ENCODE data around the gene PIN4. TPM values are rescaled to one million over a fixed set of nuclear protein-coding genes. Genes with fewer than 3 reads are reported as not detected.
A peak's percentile ranks its signal among the peaks of the same experiment; 100 is the strongest.

The PIN4 gene
- 1 to 10 TPM; 7.5 to 8.9 TPM for total RNA-seq

DNA sequence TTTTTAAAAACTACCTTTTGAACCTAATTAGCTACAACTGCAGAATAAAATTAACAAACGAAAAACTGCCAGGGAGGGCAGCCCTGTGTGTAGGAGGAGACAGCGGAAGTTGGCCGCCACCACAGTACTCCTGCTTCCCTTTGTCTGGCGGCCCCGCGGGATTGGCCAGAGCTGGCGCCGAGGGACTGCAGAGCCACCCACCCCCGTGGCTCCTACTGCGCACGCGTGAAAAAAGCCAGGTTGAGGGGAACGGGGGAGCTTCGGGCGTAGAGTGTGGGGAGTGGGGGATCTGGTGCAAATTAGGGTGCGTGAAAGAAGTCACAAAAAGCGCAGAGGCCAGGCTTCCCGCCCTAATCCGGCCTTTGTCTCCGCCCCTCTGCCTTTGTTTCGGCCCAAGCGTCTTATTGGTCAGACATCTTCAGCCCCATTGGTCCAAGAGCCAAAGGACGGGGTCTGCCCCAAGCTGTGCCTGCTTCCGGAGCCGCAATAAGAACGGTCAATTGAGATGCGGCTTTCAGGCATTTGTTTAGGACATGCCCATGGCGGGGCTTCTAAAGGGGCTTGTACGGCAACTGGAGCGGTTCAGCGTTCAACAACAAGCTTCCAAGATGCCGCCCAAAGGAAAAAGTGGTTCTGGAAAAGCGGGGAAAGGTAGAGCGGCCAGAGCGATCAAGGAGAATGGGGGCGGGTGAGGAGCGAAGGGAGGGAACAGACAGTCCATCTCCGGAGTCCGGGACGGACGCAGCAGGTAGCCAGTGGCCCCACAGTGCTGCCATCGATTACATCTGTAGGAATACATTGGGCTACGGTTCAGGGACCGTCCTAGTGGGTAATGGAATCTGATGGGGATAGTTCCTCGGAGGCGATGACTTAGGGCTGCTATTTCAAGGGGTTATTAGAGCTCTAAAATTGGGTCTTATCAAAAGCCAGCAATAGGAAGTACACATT, at the start of gene PIN4:
Gene PIN4 (plus strand): TSS at position 580 of the 948 bp plus-strand sequence. CDS start 29 bp downstream, at position 609.
- no peak within 1 kb of the TSS for H3K4me3 Mint-ChIP-seq
- CTCF ChIA-PET: interaction anchor here (0.8 to 2.6 kb wide), 8 partner anchors 49 to 164 kb away, joined by 3 to 9 read pairs (median 4); partner anchors contain the start of genes ERCC6L, RPS4X and RTL5
- POLR2A ChIA-PET: interaction anchor here (0.9 to 2.2 kb wide), 10 partner anchors 9 to 188 kb away, joined by 3 to 17 read pairs (median 4); partner anchors contain the start of genes ERCC6L, RPS4X and RTL5
- DNase-seq: peak; percentile 87
- no peaks in the 10 kb centered on the region for H3K27me3 Mint-ChIP-seq
- H3K9me3 Mint-ChIP-seq: no peaks in the 10 kb centered on the region
- H3K27ac Mint-ChIP-seq: no peak within 1 kb of the TSS
- peaks cover 6% of the 10 kb centered on the region for H3K36me3 Mint-ChIP-seq (ENCODE audit: low read depth)
- H3K4me1 Mint-ChIP-seq: peaks cover 16% of the 10 kb centered on the region

- H3K4me1 Mint-ChIP-seq: peaks cover 5% of the 10 kb centered on the region
These were observed 49.1 kb upstream of the PIN4 start for GRCh38 chrX:72132456-72132855.

GRCh38 chrX:72133851-72134546, 47.6 kb upstream of the PIN4 start:
- ChIA-PET CTCF (no interaction called here), POLR2A (no interaction called here)
- peaks cover 56% of the 10 kb centered on the region for H3K27me3 Mint-ChIP-seq
- H3K27ac Mint-ChIP-seq: no peak overlapping the region
- H3K36me3 Mint-ChIP-seq (ENCODE audit: low read depth): peaks cover 3% of the 10 kb centered on the region
- no peaks in the 10 kb centered on the region for H3K9me3 Mint-ChIP-seq
- H3K4me1 Mint-ChIP-seq: peaks cover 3% of the 10 kb centered on the region
- H3K4me3 Mint-ChIP-seq: no peak overlapping the region
- no peak for DNase-seq

More at GRCh38 chrX:72132456-72132855, 49.1 kb upstream of the PIN4 start:
- Mint-ChIP-seq H3K4me3 (no peak overlapping the region), H3K9me3 (no peaks in the 10 kb centered on the region), H3K36me3 (ENCODE audit: low read depth) (peaks cover 3% of the 10 kb centered on the region), H3K27me3 (peaks cover 64% of the 10 kb centered on the region), H3K27ac (no peak overlapping the region)
- DNase-seq: no peak
- ChIA-PET CTCF (interaction anchor here (0.6 to 1.8 kb wide), 6 partner anchors 9 to 128 kb away, joined by 3 to 10 read pairs (median 3); partner anchors contain the start of gene PIN4), POLR2A (interaction anchor here (0.8 to 1.4 kb wide), 4 partner anchors 9 to 50 kb away, joined by 3 to 5 read pairs (median 4); partner anchors contain the start of gene PIN4)

DNA sequence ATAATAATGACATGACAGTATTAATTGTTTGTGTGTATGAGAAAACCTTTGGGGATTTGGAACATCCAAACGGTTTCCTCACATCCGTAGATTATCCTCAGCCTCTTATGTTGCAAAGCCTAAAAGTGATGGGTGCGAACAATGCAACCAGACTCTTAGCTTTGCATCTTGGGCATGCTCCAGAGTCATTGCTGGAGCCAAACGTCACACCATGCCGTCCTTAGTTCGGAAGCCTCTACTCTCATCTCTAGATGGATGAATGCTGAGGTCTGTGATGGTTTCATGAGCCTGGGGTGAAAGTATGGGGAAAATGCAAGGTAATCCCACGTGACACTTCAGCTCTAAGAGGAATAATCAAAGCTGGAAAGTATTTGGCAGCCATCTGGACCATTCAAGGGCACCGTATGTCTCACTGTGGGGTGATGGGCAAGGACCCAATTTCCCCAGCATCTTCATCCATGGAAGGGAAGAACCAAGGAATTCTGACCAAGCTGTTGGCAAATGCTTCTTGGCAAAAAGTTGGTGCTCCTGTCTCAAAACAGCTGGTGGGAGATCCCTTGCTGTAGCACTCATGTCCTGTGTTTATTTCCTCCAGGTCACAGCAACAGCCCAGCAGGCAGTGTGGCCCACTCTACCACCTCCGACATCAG, 43.6 kb upstream of the PIN4 start:
- Mint-ChIP-seq H3K9me3 (no peaks in the 10 kb centered on the region), H3K4me3 (no peak overlapping the region), H3K36me3 (ENCODE audit: low read depth) (peaks cover 17% of the 10 kb centered on the region), H3K27me3 (peaks cover 43% of the 10 kb centered on the region), H3K4me1 (peaks cover 22% of the 10 kb centered on the region), H3K27ac (no peak overlapping the region)
- POLR2A ChIA-PET: interaction anchor here (1.1 kb wide), 1 partner anchor 10 kb away, joined by 3 read pairs; no protein-coding TSS in a partner anchor
- CTCF ChIA-PET: no interaction called here
- no peak for DNase-seq

DNA sequence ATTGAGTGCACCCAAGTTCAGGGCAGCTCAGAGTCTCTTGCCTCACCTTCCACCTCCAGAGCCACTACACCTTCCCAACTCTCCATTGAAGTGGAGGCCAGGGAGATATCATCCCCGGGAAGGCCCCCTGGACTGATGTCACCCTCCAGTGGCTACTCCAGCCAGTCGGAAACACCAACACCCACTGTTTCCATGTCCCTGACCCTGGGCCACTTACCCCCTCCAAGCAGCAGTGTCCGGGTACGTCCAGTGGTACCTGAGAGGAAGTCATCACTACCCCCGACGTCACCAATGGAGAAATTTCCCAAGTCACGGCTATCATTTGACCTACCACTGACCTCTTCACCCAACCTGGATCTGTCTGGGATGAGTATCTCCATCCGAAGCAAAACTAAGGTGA, 42.0 kb upstream of the PIN4 start:
- DNase-seq: no peak
- H3K4me1 Mint-ChIP-seq: peaks cover 36% of the 10 kb centered on the region
- H3K4me3 Mint-ChIP-seq: no peak overlapping the region
- H3K27ac Mint-ChIP-seq: no peak overlapping the region
- peaks cover 17% of the 10 kb centered on the region for H3K36me3 Mint-ChIP-seq (ENCODE audit: low read depth)
- CTCF ChIA-PET: no interaction called here
- H3K27me3 Mint-ChIP-seq: peaks cover 36% of the 10 kb centered on the region
- H3K9me3 Mint-ChIP-seq: no peaks in the 10 kb centered on the region
- POLR2A ChIA-PET: no interaction called here

DNA sequence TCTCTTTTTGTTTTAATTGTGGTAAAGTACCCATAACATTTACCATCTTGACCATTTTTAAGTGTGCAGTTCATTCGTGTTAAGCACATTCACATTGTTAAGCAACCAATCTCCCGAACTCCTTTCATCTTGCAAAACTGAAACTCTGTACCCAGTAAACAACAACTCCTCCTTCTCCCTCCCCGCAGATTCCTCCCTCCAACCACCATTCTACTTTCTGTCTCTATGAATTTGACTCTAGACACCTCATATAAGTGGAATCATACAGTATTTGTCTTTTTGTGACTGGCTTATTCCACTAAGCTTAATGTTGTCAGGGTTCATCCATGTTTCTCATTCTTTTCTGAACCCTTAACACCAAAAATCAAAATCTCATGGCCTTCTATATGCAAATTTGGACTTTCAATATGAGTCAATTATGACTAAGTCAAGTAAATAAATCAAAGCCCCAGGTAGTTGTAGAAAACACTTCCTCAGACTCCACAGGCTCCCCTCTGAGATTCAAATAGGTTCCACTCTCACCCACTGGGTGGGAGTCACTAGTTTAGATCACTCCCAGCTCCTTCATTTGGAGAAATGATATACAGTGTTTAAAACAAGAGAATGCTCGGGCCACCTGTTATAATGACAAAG, 40.1 kb upstream of the PIN4 start:
- ChIA-PET CTCF (interaction anchor here (1.0 kb wide), 1 partner anchor 10 kb away, joined by 3 read pairs; the partner anchor contains the start of gene RTL5), POLR2A (interaction anchor here (0.8 to 1.2 kb wide), 2 partner anchors 10 kb away, joined by 3 to 4 read pairs; partner anchors contain the start of gene RTL5)
- Mint-ChIP-seq H3K4me1 (peaks cover 38% of the 10 kb centered on the region), H3K27me3 (peaks cover 33% of the 10 kb centered on the region), H3K36me3 (ENCODE audit: low read depth) (peaks cover 17% of the 10 kb centered on the region), H3K4me3 (peak overlapping the region; percentile 33), H3K9me3 (no peaks in the 10 kb centered on the region), H3K27ac (peak overlapping the region; percentile 63)
- no peak for DNase-seq

GRCh38 chrX:72142094-72142793, 39.3 kb upstream of the PIN4 start:
- Mint-ChIP-seq H3K9me3 (no peaks in the 10 kb centered on the region), H3K4me1 (peaks cover 38% of the 10 kb centered on the region), H3K4me3 (no peak overlapping the region), H3K36me3 (ENCODE audit: low read depth) (peaks cover 17% of the 10 kb centered on the region), H3K27ac (no peak overlapping the region), H3K27me3 (peaks cover 32% of the 10 kb centered on the region)
- no peak for DNase-seq
- ChIA-PET CTCF (interaction anchor here (1.5 kb wide), 1 partner anchor 123 kb away, joined by 3 read pairs; no protein-coding TSS in a partner anchor), POLR2A (interaction anchor here (0.8 kb wide), 1 partner anchor 11 kb away, joined by 3 read pairs; the partner anchor contains the start of gene RTL5)

DNA sequence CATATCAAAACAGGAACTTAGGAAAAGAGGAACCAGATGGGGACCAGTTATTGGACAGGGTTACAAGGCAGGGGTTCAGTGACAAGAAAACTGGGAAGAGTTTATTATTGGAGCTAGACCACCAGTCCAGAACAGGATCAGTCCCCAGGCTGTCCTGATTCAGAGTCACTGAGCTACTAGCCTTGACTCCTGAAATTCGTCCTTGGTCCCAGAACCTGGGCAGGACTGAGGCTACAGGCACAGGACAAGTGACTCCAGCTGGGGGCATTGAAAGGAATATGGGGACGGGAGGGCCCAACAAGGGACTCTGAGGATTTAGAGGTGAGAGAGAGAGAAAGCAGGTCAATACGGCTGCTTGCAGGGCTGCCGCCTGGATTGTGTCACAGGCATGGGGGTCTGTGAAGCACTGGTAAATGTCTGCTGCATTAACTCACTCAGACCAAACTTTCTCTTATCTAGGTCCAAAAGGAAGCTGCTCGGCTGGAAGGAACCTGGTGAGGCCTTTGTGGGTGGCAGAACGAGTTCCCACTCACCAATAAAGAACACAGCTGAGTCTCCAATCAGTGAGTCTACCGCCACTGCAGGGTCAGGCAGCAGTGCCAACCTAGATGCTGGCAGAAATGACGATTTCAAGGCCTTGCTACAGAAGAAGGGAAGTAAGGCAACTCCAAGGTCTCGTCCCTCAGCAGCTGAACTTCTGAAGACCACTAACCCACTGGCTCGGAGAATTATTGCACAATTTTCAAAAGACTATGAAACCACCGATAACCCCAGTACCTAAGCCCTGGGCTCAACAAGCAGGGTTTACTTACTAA, 38.6 kb upstream of the PIN4 start:
- Mint-ChIP-seq H3K36me3 (ENCODE audit: low read depth) (peaks cover 17% of the 10 kb centered on the region), H3K4me1 (peaks cover 38% of the 10 kb centered on the region), H3K27me3 (peaks cover 34% of the 10 kb centered on the region), H3K4me3 (no peak overlapping the region), H3K27ac (no peak overlapping the region), H3K9me3 (no peaks in the 10 kb centered on the region)
- ChIA-PET CTCF (interaction anchor here (1.5 kb wide), 1 partner anchor 124 kb away, joined by 3 read pairs; no protein-coding TSS in a partner anchor), POLR2A (interaction anchor here (0.8 kb wide), 1 partner anchor 11 kb away, joined by 3 read pairs; the partner anchor contains the start of gene RTL5)
- no peak for DNase-seq

GRCh38 chrX:72143609-72143907, 38.0 kb upstream of the PIN4 start:
- H3K27me3 Mint-ChIP-seq: peaks cover 34% of the 10 kb centered on the region

GRCh38 chrX:72145181-72145580, 36.4 kb upstream of the PIN4 start:
- CTCF ChIA-PET: no interaction called here
- POLR2A ChIA-PET: interaction anchor here (0.6 to 0.7 kb wide), 2 partner anchors 41 to 93 kb away, joined by 3 to 4 read pairs; no protein-coding TSS in a partner anchor
- Mint-ChIP-seq H3K4me1 (peaks cover 38% of the 10 kb centered on the region), H3K9me3 (no peaks in the 10 kb centered on the region), H3K27ac (no peak overlapping the region), H3K27me3 (peaks cover 32% of the 10 kb centered on the region), H3K4me3 (no peak overlapping the region), H3K36me3 (ENCODE audit: low read depth) (peaks cover 7% of the 10 kb centered on the region)
- DNase-seq: no peak

More at GRCh38 chrX:72143609-72143907, 38.0 kb upstream of the PIN4 start:
- CTCF ChIA-PET: interaction anchor here (1.5 kb wide), 1 partner anchor 124 kb away, joined by 3 read pairs; no protein-coding TSS in a partner anchor
- Mint-ChIP-seq H3K4me3 (no peak overlapping the region), H3K4me1 (peaks cover 38% of the 10 kb centered on the region), H3K36me3 (ENCODE audit: low read depth) (peaks cover 17% of the 10 kb centered on the region), H3K9me3 (no peaks in the 10 kb centered on the region), H3K27ac (no peak overlapping the region)
- DNase-seq: no peak
- POLR2A ChIA-PET: no interaction called here

GRCh38 chrX:72146527-72146926, 35.0 kb upstream of the PIN4 start:
- ChIA-PET POLR2A (no interaction called here), CTCF (no interaction called here)
- Mint-ChIP-seq H3K27ac (no peak overlapping the region), H3K27me3 (peaks cover 30% of the 10 kb centered on the region), H3K9me3 (no peaks in the 10 kb centered on the region), H3K4me3 (no peak overlapping the region), H3K4me1 (peaks cover 26% of the 10 kb centered on the region), H3K36me3 (ENCODE audit: low read depth) (no peaks in the 10 kb centered on the region)
- DNase-seq: no peak
